HG03135 (cell line): ENCODE data around the gene SH2D1B.
"Not testable (repeated sequence)": the region's sequence is repeated elsewhere in the genome, so short reads cannot be mapped to it uniquely, and the experiment has no call there.

Source experiments
- ATAC-seq: cut with Tn5 transposase; IDR thresholded peaks from one replicate; pipeline ENCODE4 v1.9.1; 2021; ENCODE audit warnings: mild to moderate bottlenecking, moderate library complexity; ENCODE audit not compliant: unreplicated experiment

Gene SH2D1B

GRCh38 chr1:162412002-162412401 lies at the start of gene SH2D1B:
Gene SH2D1B, minus strand, starts transcription at chr1:162412136. Its CDS starts 120 bp downstream, at chr1:162412016.
- ATAC-seq: no peak

- ATAC-seq: no peak
These were observed 46.3 kb upstream of the SH2D1B start for GRCh38 chr1:162458236-162458635.

GRCh38 chr1:162456323-162456722 lies 44.4 kb upstream of the SH2D1B start:
- ATAC-seq: no peak

GRCh38 chr1:162454361-162454760 lies 42.4 kb upstream of the SH2D1B start:
- not testable (repeated sequence) for ATAC-seq

- ATAC-seq: no peak
These were observed 35.0 kb upstream of the SH2D1B start for GRCh38 chr1:162446946-162447345.

- ATAC-seq: no peak
These were observed 33.0 kb upstream of the SH2D1B start for GRCh38 chr1:162444903-162445302.

- ATAC-seq: not testable (repeated sequence)
These were observed 21.2 kb upstream of the SH2D1B start for GRCh38 chr1:162432977-162433713.

- no peak for ATAC-seq
These were observed 18.6 kb upstream of the SH2D1B start for GRCh38 chr1:162430583-162430982.

- ATAC-seq: no peak
These were observed 10.9 kb upstream of the SH2D1B start for GRCh38 chr1:162422662-162423375.

GRCh38 chr1:162421258-162422164 lies 9.6 kb upstream of the SH2D1B start:
- ATAC-seq: no peak

GRCh38 chr1:162420120-162420519 lies 8.2 kb upstream of the SH2D1B start:
- no peak for ATAC-seq

GRCh38 chr1:162419450-162419931 lies 7.6 kb upstream of the SH2D1B start:
- ATAC-seq: not testable (repeated sequence)

- not testable (repeated sequence) for ATAC-seq
These were observed 6.6 kb upstream of the SH2D1B start for GRCh38 chr1:162418584-162418983.

- ATAC-seq: no peak
These were observed 5.7 kb upstream of the SH2D1B start for GRCh38 chr1:162417650-162418049.

GRCh38 chr1:162416909-162417308 lies 5.0 kb upstream of the SH2D1B start:
- ATAC-seq: no peak

GRCh38 chr1:162416215-162416614 lies 4.3 kb upstream of the SH2D1B start:
- no peak for ATAC-seq

GRCh38 chr1:162407539-162407938 lies 4.4 kb downstream of the SH2D1B start:
- ATAC-seq: no peak

- ATAC-seq: no peak
These were observed 5.1 kb downstream of the SH2D1B start for GRCh38 chr1:162406811-162407210.

- no peak for ATAC-seq
These were observed 6.1 kb downstream of the SH2D1B start for GRCh38 chr1:162405800-162406199.

GRCh38 chr1:162404550-162405160 lies 7.3 kb downstream of the SH2D1B start:
- ATAC-seq: no peak
